ENCODE measurements around the gene KDM7A. TPM values are rescaled to one million over a fixed set of nuclear protein-coding genes. Genes with fewer than 3 reads are reported as not detected.
"Not testable (repeated sequence)": the region's sequence is repeated elsewhere in the genome, so short reads cannot be mapped to it uniquely, and the experiment has no call there.

The KDM7A gene
- 26.2 TPM for total RNA-seq

- peak; percentile 92 for DNase-seq
Measured at GRCh38 chr7:140176811-140177702, at the start of gene KDM7A. Gene KDM7A (minus strand): TSS chr7:140176983. CDS start chr7:140176937, 46 bp downstream.

- DNase-seq, result no peak
Measured at GRCh38 chr7:140225562-140226249, 48.9 kb upstream of the KDM7A start.

GRCh38 chr7:140223515-140224221 is 46.9 kb upstream of the KDM7A start:
- no peak for DNase-seq

GRCh38 chr7:140222814-140223213 is 46.0 kb upstream of the KDM7A start:
- DNase-seq, result no peak

GRCh38 chr7:140219672-140220524 is 43.1 kb upstream of the KDM7A start:
- DNase-seq, result no peak

GRCh38 chr7:140218656-140219055 is 41.9 kb upstream of the KDM7A start:
- no peak for DNase-seq

- no peak for DNase-seq
Measured at GRCh38 chr7:140217750-140218501, 41.1 kb upstream of the KDM7A start.

GRCh38 chr7:140215281-140215680 is 38.5 kb upstream of the KDM7A start:
- DNase-seq, result no peak

GRCh38 chr7:140214075-140214684 is 37.4 kb upstream of the KDM7A start:
- no peak for DNase-seq

GRCh38 chr7:140213684-140214074 is 36.9 kb upstream of the KDM7A start:
- DNase-seq, result no peak

- DNase-seq, result no peak
Measured at GRCh38 chr7:140212100-140212881, 35.5 kb upstream of the KDM7A start.

- no peak for DNase-seq
Measured at GRCh38 chr7:140211698-140212097, 34.9 kb upstream of the KDM7A start.

GRCh38 chr7:140209866-140210609 is 33.3 kb upstream of the KDM7A start:
- no peak for DNase-seq

GRCh38 chr7:140206616-140207389 is 30.0 kb upstream of the KDM7A start:
- DNase-seq, result no peak

- DNase-seq, result no peak
Measured at GRCh38 chr7:140205600-140205999, 28.8 kb upstream of the KDM7A start.

- no peak for DNase-seq
Measured at GRCh38 chr7:140203556-140203955, 26.8 kb upstream of the KDM7A start.

- DNase-seq, result not testable (repeated sequence)
Measured at GRCh38 chr7:140202942-140203341, 26.2 kb upstream of the KDM7A start.

- no peak for DNase-seq
Measured at GRCh38 chr7:140201393-140201792, 24.6 kb upstream of the KDM7A start.

All from skin of body (tissue), 2 donors.